T-helper 17 cell (primary cell): ENCODE measurements around the gene BRSK2. TPM values are rescaled to one million over a fixed set of nuclear protein-coding genes. Genes with fewer than 3 reads are reported as not detected.

Source experiments
- ATAC-seq: fragments of 150-1000 bp; cut with Tn5 transposase; 2 replicates; pipeline ENCODE4 v1.10.0; 2021; ENCODE audit warnings: mild to moderate bottlenecking, moderate library complexity
- DNase-seq, 3 donors: peaks; one replicate each; pipeline versions ENCODE4 v3.0.0 to v3.0.0-alpha.2; 2020 to 2021
- H3K9me3 ChIP-seq: one replicate; pipeline ENCODE4 v1.7.0; 2013; ENCODE audit warnings: low read length, mild to moderate bottlenecking; ENCODE audit not compliant: control insufficient read depth, poor library complexity, severe bottlenecking
- H3K27ac Mint-ChIP-seq: one replicate; pipeline ENCODE4 v1.8.0; 2022; ENCODE audit warnings: mild to moderate bottlenecking, moderate library complexity, mixed read lengths
- H3K27me3 Mint-ChIP-seq: one replicate; pipeline ENCODE4 v1.8.0; 2022; ENCODE audit warnings: mixed read lengths
- H3K36me3 Mint-ChIP-seq: one replicate; pipeline ENCODE4 v1.8.0; 2022; ENCODE audit warnings: low read depth, mixed read lengths
- H3K4me1 Mint-ChIP-seq: one replicate; pipeline ENCODE4 v1.8.0; 2022; ENCODE audit warnings: mild to moderate bottlenecking, mixed read lengths
- H3K4me3 Mint-ChIP-seq: one replicate; pipeline ENCODE4 v1.8.0; 2022; ENCODE audit warnings: mild to moderate bottlenecking, moderate library complexity, mixed read lengths
- total RNA-seq, 4 donors: library from RNA in 2 of 4; stranded (reverse) in 2 of 4; gene quantifications; one replicate each; pipeline ENCODE4 v1.2.3 and lab custom pipeline; 2022 to 2026

BRSK2 gene
- total RNA-seq, 2 donors from 2014 or later, result 0.23 to 0.25 TPM

- Mint-ChIP-seq H3K36me3 (no peaks in the 10 kb centered on the region), H3K4me1 (no peaks in the 10 kb centered on the region), H3K27ac (no peak overlapping the region), H3K4me3 (no peak overlapping the region), H3K27me3 (no peaks in the 10 kb centered on the region)
- ATAC-seq (no peak), DNase-seq (no peak)
- H3K9me3 ChIP-seq, result no peaks in the 10 kb centered on the region
These were observed 59.9 kb downstream of the BRSK2 start for GRCh38 chr11:1449490-1450243.

GRCh38 chr11:1450344-1450875 lies 60.7 kb downstream of the BRSK2 start:
- Mint-ChIP-seq H3K4me3 (no peak overlapping the region), H3K4me1 (peaks cover 1% of the 10 kb centered on the region), H3K27ac (no peak overlapping the region), H3K36me3 (no peaks in the 10 kb centered on the region), H3K27me3 (no peaks in the 10 kb centered on the region)
- ATAC-seq, result no peak
- no peaks in the 10 kb centered on the region for H3K9me3 ChIP-seq
- DNase-seq, result no peak

- H3K36me3 Mint-ChIP-seq, result no peaks in the 10 kb centered on the region
- H3K27me3 Mint-ChIP-seq, result no peaks in the 10 kb centered on the region
- no peak for DNase-seq
- H3K27ac Mint-ChIP-seq, result no peak overlapping the region
- no peak for ATAC-seq
- H3K9me3 ChIP-seq, result no peaks in the 10 kb centered on the region
- no peak overlapping the region for H3K4me3 Mint-ChIP-seq
- peaks cover 5% of the 10 kb centered on the region for H3K4me1 Mint-ChIP-seq
These were observed 61.4 kb downstream of the BRSK2 start for GRCh38 chr11:1450949-1451710.

GRCh38 chr11:1451781-1452470 lies 62.2 kb downstream of the BRSK2 start:
- Mint-ChIP-seq H3K4me1 (peaks cover 8% of the 10 kb centered on the region), H3K4me3 (no peak overlapping the region), H3K36me3 (no peaks in the 10 kb centered on the region), H3K27me3 (no peaks in the 10 kb centered on the region), H3K27ac (no peak overlapping the region)
- ATAC-seq (no peak), DNase-seq (no peak)
- no peaks in the 10 kb centered on the region for H3K9me3 ChIP-seq

- ATAC-seq (no peak), DNase-seq (no peak)
- Mint-ChIP-seq H3K27me3 (no peaks in the 10 kb centered on the region), H3K27ac (no peak overlapping the region), H3K4me3 (no peak overlapping the region), H3K36me3 (no peaks in the 10 kb centered on the region), H3K4me1 (peaks cover 8% of the 10 kb centered on the region)
- H3K9me3 ChIP-seq, result no peaks in the 10 kb centered on the region
These were observed 63.0 kb downstream of the BRSK2 start for GRCh38 chr11:1452744-1453143.

GRCh38 chr11:1453611-1454034 lies 63.9 kb downstream of the BRSK2 start:
- Mint-ChIP-seq H3K27me3 (no peaks in the 10 kb centered on the region), H3K36me3 (no peaks in the 10 kb centered on the region), H3K27ac (no peak overlapping the region), H3K4me1 (peaks cover 8% of the 10 kb centered on the region), H3K4me3 (no peak overlapping the region)
- DNase-seq (peak in 1 of 3 donors; percentile 32), ATAC-seq (peak; percentile 60)
- H3K9me3 ChIP-seq, result no peaks in the 10 kb centered on the region

GRCh38 chr11:1454576-1454975 lies 64.8 kb downstream of the BRSK2 start:
- DNase-seq, result no peak
- Mint-ChIP-seq H3K4me1 (peaks cover 8% of the 10 kb centered on the region), H3K4me3 (no peak overlapping the region), H3K27me3 (no peaks in the 10 kb centered on the region), H3K27ac (no peak overlapping the region), H3K36me3 (no peaks in the 10 kb centered on the region)
- H3K9me3 ChIP-seq, result no peaks in the 10 kb centered on the region
- no peak for ATAC-seq

GRCh38 chr11:1455032-1455762 lies 65.5 kb downstream of the BRSK2 start:
- DNase-seq (no peak), ATAC-seq (no peak)
- Mint-ChIP-seq H3K4me1 (peaks cover 8% of the 10 kb centered on the region), H3K27me3 (no peaks in the 10 kb centered on the region), H3K4me3 (no peak overlapping the region), H3K36me3 (no peaks in the 10 kb centered on the region), H3K27ac (no peak overlapping the region)
- no peaks in the 10 kb centered on the region for H3K9me3 ChIP-seq

- no peak for DNase-seq
- no peak overlapping the region for H3K27ac Mint-ChIP-seq
- H3K36me3 Mint-ChIP-seq, result no peaks in the 10 kb centered on the region
- H3K4me3 Mint-ChIP-seq, result no peak overlapping the region
- ATAC-seq, result no peak
- H3K4me1 Mint-ChIP-seq, result peaks cover 8% of the 10 kb centered on the region
- H3K9me3 ChIP-seq, result no peaks in the 10 kb centered on the region
- no peaks in the 10 kb centered on the region for H3K27me3 Mint-ChIP-seq
These were observed 66.0 kb downstream of the BRSK2 start for GRCh38 chr11:1455763-1456060.

GRCh38 chr11:1456176-1456575 lies 66.4 kb downstream of the BRSK2 start:
- ATAC-seq (no peak), DNase-seq (no peak)
- Mint-ChIP-seq H3K36me3 (no peaks in the 10 kb centered on the region), H3K4me3 (no peak overlapping the region), H3K27me3 (no peaks in the 10 kb centered on the region), H3K27ac (no peak overlapping the region), H3K4me1 (peaks cover 8% of the 10 kb centered on the region)
- H3K9me3 ChIP-seq, result no peaks in the 10 kb centered on the region

- Mint-ChIP-seq H3K27ac (no peak overlapping the region), H3K4me3 (no peak overlapping the region), H3K4me1 (peaks cover 8% of the 10 kb centered on the region), H3K27me3 (no peaks in the 10 kb centered on the region), H3K36me3 (no peaks in the 10 kb centered on the region)
- H3K9me3 ChIP-seq, result no peaks in the 10 kb centered on the region
- DNase-seq, result no peak
- ATAC-seq, result no peak
These were observed 67.0 kb downstream of the BRSK2 start for GRCh38 chr11:1456596-1457325.

GRCh38 chr11:1457326-1457680 lies 67.6 kb downstream of the BRSK2 start:
- no peaks in the 10 kb centered on the region for H3K36me3 Mint-ChIP-seq
- ATAC-seq, result no peak
- no peak overlapping the region for H3K4me3 Mint-ChIP-seq
- no peaks in the 10 kb centered on the region for H3K9me3 ChIP-seq
- H3K4me1 Mint-ChIP-seq, result peaks cover 8% of the 10 kb centered on the region
- no peaks in the 10 kb centered on the region for H3K27me3 Mint-ChIP-seq
- H3K27ac Mint-ChIP-seq, result no peak overlapping the region
- no peak for DNase-seq
